AG09309 (cell line): Measurements from ENCODE around the gene OR4C46.
"Not testable (repeated sequence)": the region's sequence is repeated elsewhere in the genome, so short reads cannot be mapped to it uniquely, and the experiment has no call there.

Experiments used
- DNase-seq: peaks from one replicate; pipeline ENCODE4 v3.0.0-alpha.2; 2010; ENCODE audit warnings: low read depth
- H3K4me3 ChIP-seq: 2 replicates; pipeline ENCODE4 v1.5.1; 2011; ENCODE audit warnings: mild to moderate bottlenecking, low read depth, low read length, moderate library complexity; ENCODE audit not compliant: control insufficient read depth
- TF ChIP-seq, protein P1 (sequence below): IDR thresholded peaks from 2 replicates; pipeline ENCODE4 v1.5.1; 2011; ENCODE audit warnings: mild to moderate bottlenecking, low read depth, low read length, inconsistent platforms; ENCODE audit not compliant: insufficient read depth, control insufficient read depth; ENCODE audit errors: missing control alignments

The OR4C46 gene

DNA sequence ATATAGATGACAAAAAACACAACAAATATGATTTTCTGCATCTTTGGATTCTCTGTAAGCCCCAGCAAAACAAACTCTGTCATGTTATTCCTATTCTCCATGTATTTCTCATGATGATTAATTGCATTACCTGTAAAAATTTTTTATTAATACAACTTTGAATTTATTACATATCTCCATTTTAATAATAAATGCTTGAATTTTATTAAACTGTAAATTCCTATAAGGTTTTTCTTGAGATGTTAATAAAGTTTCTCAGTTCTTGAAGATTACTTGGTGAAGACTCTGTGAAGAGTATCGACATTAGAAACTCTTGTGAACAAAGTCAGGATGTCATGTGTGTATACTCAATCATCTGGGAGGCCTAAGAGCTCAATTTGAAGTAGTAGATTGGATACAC lies at the start of gene OR4C46:
TSS of gene OR4C46 (minus strand) at position 101 of the 400 bp plus-strand sequence. CDS start at position 101, 0 bp downstream.
- no peak for DNase-seq
- TF ChIP-seq, protein P1, sequence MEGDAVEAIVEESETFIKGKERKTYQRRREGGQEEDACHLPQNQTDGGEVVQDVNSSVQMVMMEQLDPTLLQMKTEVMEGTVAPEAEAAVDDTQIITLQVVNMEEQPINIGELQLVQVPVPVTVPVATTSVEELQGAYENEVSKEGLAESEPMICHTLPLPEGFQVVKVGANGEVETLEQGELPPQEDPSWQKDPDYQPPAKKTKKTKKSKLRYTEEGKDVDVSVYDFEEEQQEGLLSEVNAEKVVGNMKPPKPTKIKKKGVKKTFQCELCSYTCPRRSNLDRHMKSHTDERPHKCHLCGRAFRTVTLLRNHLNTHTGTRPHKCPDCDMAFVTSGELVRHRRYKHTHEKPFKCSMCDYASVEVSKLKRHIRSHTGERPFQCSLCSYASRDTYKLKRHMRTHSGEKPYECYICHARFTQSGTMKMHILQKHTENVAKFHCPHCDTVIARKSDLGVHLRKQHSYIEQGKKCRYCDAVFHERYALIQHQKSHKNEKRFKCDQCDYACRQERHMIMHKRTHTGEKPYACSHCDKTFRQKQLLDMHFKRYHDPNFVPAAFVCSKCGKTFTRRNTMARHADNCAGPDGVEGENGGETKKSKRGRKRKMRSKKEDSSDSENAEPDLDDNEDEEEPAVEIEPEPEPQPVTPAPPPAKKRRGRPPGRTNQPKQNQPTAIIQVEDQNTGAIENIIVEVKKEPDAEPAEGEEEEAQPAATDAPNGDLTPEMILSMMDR, result no peak
- H3K4me3 ChIP-seq, result no peak within 1 kb of the TSS

- DNase-seq, H3K4me3 ChIP-seq: not testable (repeated sequence)
Measured at GRCh38 chr11:54645606-54646005, 41.8 kb upstream of the OR4C46 start.

DNA sequence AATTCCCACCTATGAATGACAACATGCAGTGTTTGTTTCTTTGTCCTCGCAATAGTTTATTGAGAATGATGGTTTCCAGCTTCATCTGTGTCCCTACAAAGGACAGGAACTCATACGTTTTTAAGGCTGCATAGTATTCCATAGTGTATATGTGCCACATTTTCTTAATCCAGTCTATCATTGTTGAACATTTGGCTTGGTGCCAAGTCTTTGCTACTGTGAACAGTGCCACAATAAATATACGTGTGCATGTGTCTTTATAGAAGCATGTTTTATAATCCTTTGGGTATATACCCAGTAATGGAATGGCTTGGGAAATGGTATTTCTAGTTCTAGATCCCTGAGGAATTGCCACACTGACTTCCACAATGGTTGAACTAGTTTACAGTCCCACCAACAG lies 42.4 kb downstream of the OR4C46 start:
- DNase-seq, H3K4me3 ChIP-seq: not testable (repeated sequence)

DNA sequence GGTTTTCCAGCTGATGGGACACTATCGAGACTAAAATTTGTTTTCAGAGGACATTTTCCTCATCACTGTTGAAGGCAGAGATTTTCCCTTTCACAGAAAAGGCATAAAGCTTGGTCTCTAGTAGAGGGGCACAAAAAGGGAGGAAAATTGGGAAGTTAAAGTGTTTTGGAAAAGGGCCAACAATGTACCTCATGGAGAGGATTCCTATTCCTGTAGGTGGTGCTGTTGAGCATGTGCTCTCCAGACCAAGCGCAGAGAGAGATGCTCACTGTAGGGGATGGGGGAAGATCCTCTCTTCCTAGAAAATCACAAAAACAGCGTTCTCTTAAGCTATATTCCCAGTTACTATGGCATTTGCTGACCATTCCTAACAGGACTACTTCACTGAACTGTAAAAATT lies 44.9 kb downstream of the OR4C46 start:
- H3K4me3 ChIP-seq, result no peak overlapping the region
- DNase-seq, result no peak
- TF ChIP-seq, protein P1, result peak; percentile 3

- no peak for DNase-seq
- TF ChIP-seq, protein P1, result no peak
- no peak overlapping the region for H3K4me3 ChIP-seq
Measured at GRCh38 chr11:54558407-54558806, 45.4 kb downstream of the OR4C46 start.
